B cell (primary cell): ENCODE measurements around the gene SLC52A1. TPM values are rescaled to one million over a fixed set of nuclear protein-coding genes. Genes with fewer than 3 reads are reported as not detected.

Source experiments
- ATAC-seq: fragments of 200-7000 bp; cut with Tn5 transposase; one replicate; pipeline ENCODE4 v1.10.0; 2021; ENCODE audit warnings: low read depth, mild to moderate bottlenecking, moderate number of reproducible peaks, moderate library complexity
- CTCF ChIA-PET: fragments of 350-600 bp; sonication (Branson Sonifier 250); formaldehyde crosslinking; loops from one replicate; lab custom pipeline; 2021; ENCODE audit warnings: antibody characterized with exemption, inconsistent platforms; lab: Charles Lee
- POLR2A ChIA-PET: fragments of 350-600 bp; sonication (Branson Sonifier 250); formaldehyde crosslinking; loops from one replicate; lab custom pipeline; 2021; ENCODE audit warnings: antibody characterized with exemption; lab: Charles Lee
- DNase-seq: peaks from one replicate; pipeline ENCODE4 v3.0.0; 2013
- H2AFZ ChIP-seq: 2 replicates; pipeline ENCODE4 v1.6.1; 2012; ENCODE audit warnings: mild to moderate bottlenecking, low read depth, low read length; ENCODE audit not compliant: insufficient read depth, poor library complexity, severe bottlenecking
- H3K27ac ChIP-seq, 2 donors: 1 replicate in 1 of 2; 2 replicates in 1 of 2; pipeline ENCODE4 v1.5.1; 2012 to 2013; ENCODE audit warnings: low read length in 2 of 2, mild to moderate bottlenecking in 2 of 2, moderate library complexity in 1 of 2
- H3K27me3 ChIP-seq, 4 experiments: fragments of 200-600 bp in 1 of 4; sonication (generic) in 1 of 4; replicated peaks in 1 of 4; 1 replicate in 2 of 4; 2 replicates in 2 of 4; pipeline versions ENCODE4 v1.6.1 to v1.7.0; 2013 to 2016; ENCODE audit warnings: low read length in 3 of 4, mild to moderate bottlenecking in 2 of 4, mixed read lengths in 1 of 4, moderate library complexity in 1 of 4; ENCODE audit not compliant: insufficient read depth in 4 of 4, control insufficient read depth in 3 of 4; ENCODE audit errors: control extremely low read depth in 1 of 4
- H3K36me3 ChIP-seq, 2 experiments: replicated peaks in 1 of 2; 1 replicate in 1 of 2; 2 replicates in 1 of 2; pipeline versions ENCODE4 v1.6.1 to v1.7.1; 2013; ENCODE audit warnings: low read length in 1 of 2; ENCODE audit not compliant: insufficient read depth in 2 of 2, control insufficient read depth in 1 of 2; ENCODE audit errors: control extremely low read depth in 1 of 2, extremely low read depth in 1 of 2
- H3K4me1 ChIP-seq, 2 donors: fragments of 200-600 bp in 1 of 2; sonication (generic) in 1 of 2; 1 replicate in 1 of 2; 2 replicates in 1 of 2; pipeline versions ENCODE4 v1.5.1 to v1.6.1; 2013 to 2017; ENCODE audit warnings: low read length in 2 of 2; ENCODE audit not compliant: control insufficient read depth in 2 of 2, insufficient read depth in 2 of 2
- H3K4me2 ChIP-seq: replicated peaks from 2 replicates; pipeline ENCODE3; 2012; ENCODE audit warnings: mild to moderate bottlenecking, low read depth, low read length; ENCODE audit not compliant: poor library complexity, severe bottlenecking
- H3K4me3 ChIP-seq, 5 experiments: fragments of 200-600 bp in 1 of 5; sonication (generic) in 1 of 5; 1 replicate in 3 of 5; 2 replicates in 2 of 5; pipeline versions ENCODE4 v1.5.1 to v1.7.0; 2011 to 2016; ENCODE audit warnings: low read length in 4 of 5, mild to moderate bottlenecking in 4 of 5, low read depth in 2 of 5, control low read depth in 1 of 5, moderate library complexity in 1 of 5; ENCODE audit not compliant: insufficient read depth in 1 of 5; ENCODE audit errors: control extremely low read depth in 1 of 5, extremely low read depth in 1 of 5
- H3K79me2 ChIP-seq: fragments of 200-600 bp; sonication (generic); one replicate; pipeline ENCODE4 v1.6.0; 2016; ENCODE audit warnings: low read length; ENCODE audit not compliant: control insufficient read depth, insufficient read depth
- H3K9ac ChIP-seq: fragments of 200-600 bp; sonication (generic); 2 replicates; pipeline ENCODE4 v1.6.1; 2017; ENCODE audit warnings: mild to moderate bottlenecking, low read length, moderate library complexity
- H3K9me3 ChIP-seq, 3 donors: one replicate each; pipeline versions ENCODE4 v1.6.1 to v1.7.1; 2013; ENCODE audit warnings: low read length in 2 of 3; ENCODE audit not compliant: control insufficient read depth in 2 of 3, insufficient read depth in 1 of 3; ENCODE audit errors: control extremely low read depth in 1 of 3
- H4K20me1 ChIP-seq: 2 replicates; pipeline ENCODE4 v1.6.0; 2012; ENCODE audit warnings: mild to moderate bottlenecking, low read length; ENCODE audit not compliant: insufficient read depth, control insufficient read depth, poor library complexity, severe bottlenecking
- H3K27ac Mint-ChIP-seq: one replicate; pipeline ENCODE4 v1.8.0; 2021; ENCODE audit warnings: mixed read lengths
- H3K27me3 Mint-ChIP-seq: one replicate; pipeline ENCODE4 v1.8.0; 2021; ENCODE audit warnings: mixed read lengths
- H3K4me1 Mint-ChIP-seq: one replicate; pipeline ENCODE4 v1.8.0; 2021; ENCODE audit warnings: mixed read lengths
- H3K4me3 Mint-ChIP-seq: one replicate; pipeline ENCODE4 v1.8.0; 2021; ENCODE audit warnings: mixed read lengths
- H3K9me3 Mint-ChIP-seq: one replicate; pipeline ENCODE4 v1.8.0; 2022; ENCODE audit warnings: mixed read lengths; ENCODE audit not compliant: insufficient read depth
- CTCF ChIP-seq: fragments of 200-600 bp; IDR thresholded peaks from one replicate; pipeline ENCODE4 v1.8.0; 2022; ENCODE audit warnings: antibody characterized with exemption, mild to moderate bottlenecking
- EZH2 ChIP-seq: IDR thresholded peaks from 2 replicates; pipeline ENCODE4 v1.6.1; 2012; ENCODE audit warnings: borderline replicate concordance, low read depth, mild to moderate bottlenecking, moderate library complexity, low read length; ENCODE audit not compliant: insufficient read depth, poor library complexity, severe bottlenecking
- WGBS: methylation state at CpG from one replicate; pipeline ENCODE4 v1.1.5; 2013; ENCODE audit warnings: missing lambda C conversion rate; ENCODE audit not compliant: insufficient coverage; 5-methylcytosine and 5-hydroxymethylcytosine counted together
- intact Hi-C: fragments of 100-400 bp; cut with micrococcal nuclease; formaldehyde crosslinking; loops from one replicate; pipeline ENCODE4 v1.10.0; 2022
- polyA plus RNA-seq: library from polyadenylated mRNA; depleted of rRNA; stranded (reverse); fragments of >200 nt; gene quantifications from 2 replicates; pipeline ENCODE4 v1.2.3, GENCODE V29; 2012
- total RNA-seq, 2 donors: library from RNA; stranded (reverse); fragments of 120-200 nt in 1 of 2; gene quantifications; 1 replicate in 1 of 2; 2 replicates in 1 of 2; pipeline versions ENCODE4 v1.2.3 to v1.2.4, GENCODE V29; 2013 to 2022

SLC52A1 gene
- total and polyA plus RNA-seq, 2 donors (not counting 1 experiment from before 2014, with no cell fraction given): not detected

- Histone ChIP-seq H3K9me3 (no peaks in the 10 kb centered on the region), H2AFZ (no peak overlapping the region), H3K4me1 (peaks cover 22 to 26% of the 10 kb centered on the region in 2 donors), H3K79me2 (no peaks in the 10 kb centered on the region), H3K4me3 (no peak overlapping the region), H3K9ac (no peak overlapping the region), H4K20me1 (peaks cover 8% of the 10 kb centered on the region), H3K27ac (no peak overlapping the region), H3K4me2 (no peak overlapping the region), H3K36me3 (peaks cover 2 to 19% of the 10 kb centered on the region in 2 experiments), H3K27me3 (peaks cover 0 to 20% (median under 1%) of the 10 kb centered on the region in 4 experiments)
- H3K27ac Mint-ChIP-seq: peak overlapping the region; percentile 22
- WGBS: over 99% methylated on average over 10 of the region's 11 CpGs
- peaks cover 21% of the 10 kb centered on the region for H3K4me1 Mint-ChIP-seq
- TF ChIP-seq EZH2: no peak
- no peak for TF ChIP-seq CTCF
- POLR2A ChIA-PET: no interaction called here
- intact Hi-C loops: no loop called here
- no peaks in the 10 kb centered on the region for H3K9me3 Mint-ChIP-seq
- no peak for DNase-seq
- no peaks in the 10 kb centered on the region for H3K27me3 Mint-ChIP-seq
- no peak for ATAC-seq
- peak overlapping the region; percentile 32 for H3K4me3 Mint-ChIP-seq
- CTCF ChIA-PET: interaction anchor here (0.7 to 3.5 kb wide), 3 partner anchors 12 to 62 kb away, joined by 4 to 26 read pairs (median 4); partner anchors contain the start of gene CAMTA2
These were observed 35.0 kb downstream of the SLC52A1 start for GRCh38 chr17:5000237-5000639.

GRCh38 chr17:4999430-5000093 lies 35.7 kb downstream of the SLC52A1 start:
- TF ChIP-seq EZH2: no peak
- no peak for TF ChIP-seq CTCF
- ChIA-PET CTCF (interaction anchor here (0.7 to 3.5 kb wide), 3 partner anchors 12 to 62 kb away, joined by 4 to 26 read pairs (median 4); partner anchors contain the start of gene CAMTA2), POLR2A (interaction anchor here (3.1 kb wide), 1 partner anchor 51 kb away, joined by 16 read pairs; the partner anchor contains the start of gene PFN1)
- Histone ChIP-seq H3K9ac (peak overlapping the region; percentile 75), H2AFZ (no peak overlapping the region), H3K36me3 (peaks cover 0 to 13% of the 10 kb centered on the region in 2 experiments), H3K79me2 (no peaks in the 10 kb centered on the region), H3K4me1 (peaks cover 22 to 26% of the 10 kb centered on the region in 2 donors), H3K4me3 (peak overlapping the region in 2 of 5 experiments; percentile 67 to 73), H4K20me1 (peaks cover 8% of the 10 kb centered on the region), H3K4me2 (peak overlapping the region; percentile 97), H3K27ac (no peak overlapping the region), H3K9me3 (no peaks in the 10 kb centered on the region), H3K27me3 (peaks cover 0 to 19% (median 2%) of the 10 kb centered on the region in 4 experiments)
- H3K27ac Mint-ChIP-seq: peak overlapping the region; percentile 72
- WGBS: 76% methylated on average over 10 of the region's 12 CpGs
- intact Hi-C loops: loop anchor here (5.0 kb wide), 2 partner anchors 33 to 63 kb away; no protein-coding TSS in a partner anchor
- H3K4me3 Mint-ChIP-seq: peak overlapping the region; percentile 83
- no peak for ATAC-seq
- H3K4me1 Mint-ChIP-seq: peaks cover 21% of the 10 kb centered on the region
- H3K27me3 Mint-ChIP-seq: no peaks in the 10 kb centered on the region
- no peaks in the 10 kb centered on the region for H3K9me3 Mint-ChIP-seq
- DNase-seq: no peak
